Caco-2 (cell line): ENCODE data around the gene MAPK1IP1L. TPM values are rescaled to one million over a fixed set of nuclear protein-coding genes. Genes with fewer than 3 reads are reported as not detected.
A peak's percentile ranks its signal among the peaks of the same experiment; 100 is the strongest.
"Not testable (repeated sequence)": the region's sequence is repeated elsewhere in the genome, so short reads cannot be mapped to it uniquely, and the experiment has no call there.

Source experiments
- BruUV-seq: library from RNA; stranded (reverse); fragments of 400-500 nt; replicated peaks from 2 replicates; lab custom pipeline; 2021; lab: Mats Ljungman, UMichigan
- CTCF ChIA-PET: fragments of 300-600 bp; sonication (Branson Sonifier 250); formaldehyde crosslinking; loops from one replicate; lab custom pipeline; 2022; ENCODE audit warnings: antibody characterized with exemption; lab: Charles Lee
- POLR2A ChIA-PET: fragments of 300-600 bp; sonication (Branson Sonifier 250); formaldehyde crosslinking; loops from one replicate; lab custom pipeline; 2022; ENCODE audit warnings: antibody characterized with exemption; lab: Charles Lee
- DNase-seq, 2 experiments: peaks; one replicate each; pipeline versions ENCODE4 v3.0.0 to v3.0.0-alpha.2; 2020 to 2022
- H3K27me3 ChIP-seq: replicated peaks from 2 replicates; pipeline ENCODE4 v1.6.0; 2011; ENCODE audit warnings: low read length; ENCODE audit not compliant: control insufficient read depth, insufficient read depth
- H3K36me3 ChIP-seq: 2 replicates; pipeline ENCODE4 v1.5.1; 2011; ENCODE audit warnings: low read length; ENCODE audit not compliant: control insufficient read depth, insufficient read depth
- H3K4me1 ChIP-seq: fragments of 250-450 bp; sonication (Bioruptor Pico); 2 replicates; pipeline ENCODE4 v1.5.1; 2020; ENCODE audit warnings: mild to moderate bottlenecking
- H3K4me3 ChIP-seq: 2 replicates; pipeline ENCODE4 v1.5.1; 2011; ENCODE audit warnings: low read depth, mild to moderate bottlenecking, control low read depth, low read length
- H3K9me3 ChIP-seq: fragments of 250-450 bp; sonication (Bioruptor Pico); 2 replicates; pipeline ENCODE4 v1.5.1; 2020; ENCODE audit warnings: mild to moderate bottlenecking, moderate library complexity
- H3K27ac Mint-ChIP-seq: one replicate; pipeline ENCODE4 v1.8.0; 2022; ENCODE audit warnings: mixed read lengths; ENCODE audit not compliant: unreplicated experiment
- H3K27me3 Mint-ChIP-seq: one replicate; pipeline ENCODE4 v1.8.0; 2022; ENCODE audit warnings: mixed read lengths; ENCODE audit not compliant: insufficient read depth, unreplicated experiment
- H3K36me3 Mint-ChIP-seq: one replicate; pipeline ENCODE4 v1.8.0; 2022; ENCODE audit warnings: mild to moderate bottlenecking, mixed read lengths; ENCODE audit not compliant: insufficient read depth, unreplicated experiment
- H3K4me1 Mint-ChIP-seq: one replicate; pipeline ENCODE4 v1.8.0; 2022; ENCODE audit warnings: low read depth, mixed read lengths; ENCODE audit not compliant: unreplicated experiment
- H3K4me3 Mint-ChIP-seq: one replicate; pipeline ENCODE4 v1.8.0; 2022; ENCODE audit warnings: mild to moderate bottlenecking, moderate library complexity, mixed read lengths; ENCODE audit not compliant: unreplicated experiment
- H3K9me3 Mint-ChIP-seq: one replicate; pipeline ENCODE4 v1.8.0; 2022; ENCODE audit warnings: mixed read lengths; ENCODE audit not compliant: unreplicated experiment
- CTCF ChIP-seq, 2 experiments: fragments of 200-600 bp in 1 of 2; IDR thresholded peaks; 1 replicate in 1 of 2; 2 replicates in 1 of 2; pipeline versions ENCODE4 v1.5.1 to v1.8.0; 2011 to 2022; ENCODE audit warnings: antibody characterized with exemption in 1 of 2, control low read depth in 1 of 2, inconsistent platforms in 1 of 2, low read depth in 1 of 2, low read length in 1 of 2, mild to moderate bottlenecking in 1 of 2, moderate library complexity in 1 of 2; ENCODE audit not compliant: insufficient read depth in 1 of 2, severe bottlenecking in 1 of 2, unreplicated experiment in 1 of 2
- intact Hi-C: fragments of 100-400 bp; cut with micrococcal nuclease; formaldehyde crosslinking; loops from one replicate; pipeline ENCODE4 v1.10.0; 2022; ENCODE audit not compliant: unreplicated experiment
- total RNA-seq: library from RNA; stranded (reverse); gene quantifications from 2 replicates; pipeline ENCODE4 v1.2.3, GENCODE V29; 2022

MAPK1IP1L gene
- total RNA-seq, 1 experiment from 2014 or later, result 90.8 TPM

- peaks cover 18% of the 10 kb centered on the region for H3K36me3 Mint-ChIP-seq
- no peak for DNase-seq
- intact Hi-C loops, result no loop called here
- H3K4me3 Mint-ChIP-seq, result no peak overlapping the region
- no TSS peak for BruUV-seq
- H3K9me3 Mint-ChIP-seq, result no peaks in the 10 kb centered on the region
- Histone ChIP-seq H3K36me3 (no peaks in the 10 kb centered on the region), H3K4me1 (peaks cover 16% of the 10 kb centered on the region), H3K27me3 (no peaks in the 10 kb centered on the region), H3K9me3 (no peaks in the 10 kb centered on the region), H3K4me3 (no peak overlapping the region)
- peaks cover 8% of the 10 kb centered on the region for H3K4me1 Mint-ChIP-seq
- ChIA-PET CTCF (no interaction called here), POLR2A (no interaction called here)
- no peaks in the 10 kb centered on the region for H3K27me3 Mint-ChIP-seq
- no peak for TF ChIP-seq CTCF (IDR thresholded peaks at IDR 0.05; ENCODE audit: insufficient read depth in 1 of 2, low read depth in 1 of 2, low read length in 1 of 2, severe bottlenecking in 1 of 2, unreplicated experiment in 1 of 2)
- H3K27ac Mint-ChIP-seq, result no peak overlapping the region
Observed at GRCh38 chr14:55019968-55020554, 31.4 kb upstream of the MAPK1IP1L start.

- peak overlapping the region; percentile 55 for H3K4me3 Mint-ChIP-seq
- H3K4me3 ChIP-seq, POLR2A ChIA-PET, H3K9me3 Mint-ChIP-seq, intact Hi-C loops, H3K27me3 Mint-ChIP-seq, BruUV-seq, H3K36me3 ChIP-seq, H3K27me3 ChIP-seq, H3K9me3 ChIP-seq, CTCF ChIA-PET: not testable (repeated sequence)
- peaks cover 34% of the 10 kb centered on the region for H3K4me1 ChIP-seq
- peaks cover 27% of the 10 kb centered on the region for H3K4me1 Mint-ChIP-seq
- H3K36me3 Mint-ChIP-seq, result peaks cover 11% of the 10 kb centered on the region
- DNase-seq, result peak in 1 of 2 experiments; percentile 20
- peak overlapping the region; percentile 86 for H3K27ac Mint-ChIP-seq
Observed at GRCh38 chr14:55024365-55024764, 27.1 kb upstream of the MAPK1IP1L start.

- Histone ChIP-seq H3K4me3 (peak overlapping the region; percentile 86), H3K9me3 (no peaks in the 10 kb centered on the region), H3K36me3 (no peaks in the 10 kb centered on the region), H3K4me1 (peaks cover 35% of the 10 kb centered on the region), H3K27me3 (no peaks in the 10 kb centered on the region)
- peak overlapping the region; percentile 79 for H3K27ac Mint-ChIP-seq
- CTCF ChIA-PET, result no interaction called here
- no peaks in the 10 kb centered on the region for H3K9me3 Mint-ChIP-seq
- H3K27me3 Mint-ChIP-seq, result no peaks in the 10 kb centered on the region
- no peak for TF ChIP-seq CTCF (IDR thresholded peaks at IDR 0.05; ENCODE audit: insufficient read depth in 1 of 2, low read depth in 1 of 2, low read length in 1 of 2, severe bottlenecking in 1 of 2, unreplicated experiment in 1 of 2)
- no peak for DNase-seq
- peaks cover 11% of the 10 kb centered on the region for H3K36me3 Mint-ChIP-seq
- BruUV-seq, result no TSS peak
- intact Hi-C loops, result no loop called here
- peak overlapping the region; percentile 73 for H3K4me3 Mint-ChIP-seq
- POLR2A ChIA-PET, result interaction anchor here (0.7 to 2.1 kb wide), 2 partner anchors 25 to 52 kb away, joined by 6 to 13 read pairs; no protein-coding TSS in a partner anchor
- H3K4me1 Mint-ChIP-seq, result peaks cover 27% of the 10 kb centered on the region
Observed at GRCh38 chr14:55025948-55026347, 25.5 kb upstream of the MAPK1IP1L start.
